MCF 10A (cell line): ENCODE results near the gene ADAMTS2. TPM values are rescaled to one million over a fixed set of nuclear protein-coding genes. Genes with fewer than 3 reads are reported as not detected.

Experiments used
- BruUV-seq: library from RNA; stranded (reverse); fragments of 400-500 nt; replicated peaks from 2 replicates; lab custom pipeline; 2021; lab: Mats Ljungman, UMichigan
- CTCF ChIA-PET: fragments of 300-600 bp; sonication (Branson Sonifier 250); formaldehyde crosslinking; extraction: SDS; loops from one replicate; lab custom pipeline; 2021; ENCODE audit warnings: antibody characterized with exemption, inconsistent platforms; lab: Yijun Ruan, JAX
- POLR2A ChIA-PET: fragments of 300-600, 350-650 bp; sonication (Branson Sonifier 250); formaldehyde crosslinking; extraction: SDS; loops from one replicate; lab custom pipeline; 2020; ENCODE audit warnings: antibody characterized with exemption, inconsistent platforms; lab: Yijun Ruan, JAX
- DNase-seq: peaks from one replicate; pipeline ENCODE4 v3.0.0-alpha.2; 2018; ENCODE audit not compliant: unreplicated experiment
- H3K27ac Mint-ChIP-seq: one replicate; pipeline ENCODE4 v1.8.0; 2022; ENCODE audit warnings: mild to moderate bottlenecking, low read depth, mixed read lengths; ENCODE audit not compliant: unreplicated experiment
- H3K27me3 Mint-ChIP-seq: one replicate; pipeline ENCODE4 v1.8.0; 2022; ENCODE audit warnings: mixed read lengths; ENCODE audit not compliant: insufficient read depth, unreplicated experiment
- H3K36me3 Mint-ChIP-seq: one replicate; pipeline ENCODE4 v1.8.0; 2022; ENCODE audit warnings: mild to moderate bottlenecking, moderate library complexity, mixed read lengths; ENCODE audit not compliant: insufficient read depth, unreplicated experiment
- H3K4me1 Mint-ChIP-seq: one replicate; pipeline ENCODE4 v1.8.0; 2022; ENCODE audit warnings: mixed read lengths; ENCODE audit not compliant: insufficient read depth, unreplicated experiment
- H3K4me3 Mint-ChIP-seq: one replicate; pipeline ENCODE4 v1.8.0; 2022; ENCODE audit warnings: mild to moderate bottlenecking, moderate library complexity, mixed read lengths; ENCODE audit not compliant: unreplicated experiment
- H3K9me3 Mint-ChIP-seq: one replicate; pipeline ENCODE4 v1.8.0; 2022; ENCODE audit warnings: mixed read lengths; ENCODE audit not compliant: unreplicated experiment
- CTCF ChIP-seq: fragments of 200-600 bp; IDR thresholded peaks from one replicate; pipeline ENCODE4 v1.8.0; 2022; ENCODE audit warnings: antibody characterized with exemption, mild to moderate bottlenecking; ENCODE audit not compliant: unreplicated experiment
- intact Hi-C: fragments of 100-400 bp; cut with micrococcal nuclease; formaldehyde crosslinking; loops from 2 replicates; pipeline ENCODE4 v1.14.1; 2022
- total RNA-seq: library from RNA; stranded (reverse); gene quantifications from 2 replicates; pipeline ENCODE4 v1.2.3, GENCODE V29; 2022

Gene ADAMTS2
- total RNA-seq, 1 experiment from 2014 or later, result not detected

GRCh38 chr5:179292681-179293635 is 52.3 kb downstream of the ADAMTS2 start:
- H3K27ac Mint-ChIP-seq, result peak overlapping the region; percentile 29
- intact Hi-C loops, result no loop called here
- peaks cover 4% of the 10 kb centered on the region for H3K9me3 Mint-ChIP-seq
- H3K27me3 Mint-ChIP-seq, result no peaks in the 10 kb centered on the region
- CTCF ChIA-PET, result interaction anchor here (0.6 kb wide), 2 partner anchors 282 to 977 kb away, joined by 3 to 4 read pairs; no protein-coding TSS in a partner anchor
- H3K36me3 Mint-ChIP-seq, result no peaks in the 10 kb centered on the region
- peaks cover 8% of the 10 kb centered on the region for H3K4me1 Mint-ChIP-seq
- BruUV-seq, result no TSS peak
- no peak for TF ChIP-seq CTCF
- H3K4me3 Mint-ChIP-seq, result no peak overlapping the region
- no peak for DNase-seq
- POLR2A ChIA-PET, result no interaction called here

GRCh38 chr5:179292202-179292601 is 53.1 kb downstream of the ADAMTS2 start:
- Mint-ChIP-seq H3K9me3 (no peaks in the 10 kb centered on the region), H3K27me3 (no peaks in the 10 kb centered on the region), H3K4me3 (no peak overlapping the region), H3K27ac (peak overlapping the region; percentile 29), H3K36me3 (no peaks in the 10 kb centered on the region), H3K4me1 (peaks cover 8% of the 10 kb centered on the region)
- ChIA-PET POLR2A (no interaction called here), CTCF (no interaction called here)
- no TSS peak for BruUV-seq
- TF ChIP-seq CTCF, result no peak
- DNase-seq, result no peak
- intact Hi-C loops, result no loop called here

- Mint-ChIP-seq H3K4me3 (no peak overlapping the region), H3K36me3 (no peaks in the 10 kb centered on the region), H3K27me3 (no peaks in the 10 kb centered on the region), H3K9me3 (no peaks in the 10 kb centered on the region), H3K4me1 (peaks cover 8% of the 10 kb centered on the region), H3K27ac (no peak overlapping the region)
- BruUV-seq, result no TSS peak
- TF ChIP-seq CTCF, result no peak
- ChIA-PET POLR2A (no interaction called here), CTCF (interaction anchor here (0.6 to 0.9 kb wide), 2 partner anchors 125 to 1015 kb away, joined by 4 read pairs; no protein-coding TSS in a partner anchor)
- intact Hi-C loops, result no loop called here
- DNase-seq, result no peak
These were observed 54.4 kb downstream of the ADAMTS2 start for GRCh38 chr5:179290681-179291540.
